GM20000 (cell line): ENCODE data around the gene TSC22D2.

ENCODE experiments used
- DNase-seq: peaks from one replicate; pipeline ENCODE4 v3.0.0; 2012; ENCODE audit warnings: low spot score
- CTCF ChIP-seq: IDR thresholded peaks from 2 replicates; pipeline ENCODE4 v1.5.1; 2012; ENCODE audit warnings: mild to moderate bottlenecking, control low read depth; ENCODE audit errors: extremely low read depth, missing control alignments

Gene TSC22D2

DNA sequence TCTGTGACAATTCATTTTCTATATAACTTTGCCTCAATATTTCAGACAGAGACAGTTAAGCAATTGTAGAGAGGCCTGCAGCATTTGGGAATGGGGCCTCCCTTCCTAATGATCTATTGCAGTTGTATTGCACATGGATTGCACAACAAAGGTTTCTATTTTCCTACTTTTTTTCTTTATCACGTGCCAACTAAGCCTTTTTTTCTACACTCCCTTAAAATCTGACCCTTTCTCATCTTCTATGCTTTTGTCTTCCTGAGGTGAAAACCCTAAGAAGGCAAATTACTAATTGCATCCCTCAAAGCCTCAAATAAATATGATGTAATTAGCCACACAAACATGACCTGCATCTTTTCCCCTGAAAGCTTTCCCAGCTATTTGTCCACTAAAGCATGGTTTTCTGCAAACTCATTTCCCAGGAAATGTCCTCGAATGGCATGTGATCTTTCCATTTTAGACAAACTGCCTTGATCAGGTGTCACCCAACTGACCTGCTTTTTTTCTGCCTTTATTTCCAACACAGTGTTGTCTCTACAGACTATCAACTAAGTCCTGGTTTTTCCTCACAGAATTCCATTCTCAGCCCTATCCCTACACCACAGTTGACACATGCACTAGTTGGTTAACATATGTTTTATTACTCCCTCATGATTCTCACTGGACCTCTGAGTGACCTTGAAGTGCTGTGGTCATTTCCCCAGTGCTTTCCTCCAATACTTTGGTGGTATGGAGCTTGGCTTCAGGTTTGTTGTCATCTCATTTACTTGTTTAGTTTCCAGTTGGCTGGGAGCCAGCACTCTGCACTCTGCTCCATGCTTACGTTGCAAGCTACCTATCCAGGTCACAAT lies 31.9 kb upstream of the TSC22D2 start:
- no peak for TF ChIP-seq CTCF
- DNase-seq: no peak

- no peak for TF ChIP-seq CTCF
- DNase-seq: no peak
Measured at GRCh38 chr3:150377601-150378300, 30.3 kb upstream of the TSC22D2 start.

- no peak for TF ChIP-seq CTCF
Measured at GRCh38 chr3:150378301-150378748, 29.8 kb upstream of the TSC22D2 start.

DNA sequence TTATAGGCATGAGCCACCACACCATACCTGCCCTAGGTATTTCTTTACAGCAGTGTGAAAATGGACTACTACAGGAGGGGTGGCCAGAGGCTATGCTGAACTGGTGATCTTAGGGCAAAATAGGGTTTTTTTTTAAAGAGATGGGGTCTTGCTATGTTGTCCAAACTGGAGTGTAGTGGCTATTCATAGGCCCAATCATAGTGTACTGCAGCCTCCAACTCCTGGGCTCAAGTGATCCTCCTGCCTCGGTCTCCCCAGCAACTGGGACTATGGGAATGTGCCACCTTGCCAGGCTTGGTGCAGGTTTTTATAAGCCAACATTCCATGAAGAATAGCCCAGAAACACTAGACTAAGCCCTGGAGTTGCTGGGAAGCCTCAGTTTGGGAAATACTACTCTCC lies 28.6 kb upstream of the TSC22D2 start:
- no peak for TF ChIP-seq CTCF
- DNase-seq: no peak

More at GRCh38 chr3:150378301-150378748, 29.8 kb upstream of the TSC22D2 start:
- no peak for DNase-seq

DNA sequence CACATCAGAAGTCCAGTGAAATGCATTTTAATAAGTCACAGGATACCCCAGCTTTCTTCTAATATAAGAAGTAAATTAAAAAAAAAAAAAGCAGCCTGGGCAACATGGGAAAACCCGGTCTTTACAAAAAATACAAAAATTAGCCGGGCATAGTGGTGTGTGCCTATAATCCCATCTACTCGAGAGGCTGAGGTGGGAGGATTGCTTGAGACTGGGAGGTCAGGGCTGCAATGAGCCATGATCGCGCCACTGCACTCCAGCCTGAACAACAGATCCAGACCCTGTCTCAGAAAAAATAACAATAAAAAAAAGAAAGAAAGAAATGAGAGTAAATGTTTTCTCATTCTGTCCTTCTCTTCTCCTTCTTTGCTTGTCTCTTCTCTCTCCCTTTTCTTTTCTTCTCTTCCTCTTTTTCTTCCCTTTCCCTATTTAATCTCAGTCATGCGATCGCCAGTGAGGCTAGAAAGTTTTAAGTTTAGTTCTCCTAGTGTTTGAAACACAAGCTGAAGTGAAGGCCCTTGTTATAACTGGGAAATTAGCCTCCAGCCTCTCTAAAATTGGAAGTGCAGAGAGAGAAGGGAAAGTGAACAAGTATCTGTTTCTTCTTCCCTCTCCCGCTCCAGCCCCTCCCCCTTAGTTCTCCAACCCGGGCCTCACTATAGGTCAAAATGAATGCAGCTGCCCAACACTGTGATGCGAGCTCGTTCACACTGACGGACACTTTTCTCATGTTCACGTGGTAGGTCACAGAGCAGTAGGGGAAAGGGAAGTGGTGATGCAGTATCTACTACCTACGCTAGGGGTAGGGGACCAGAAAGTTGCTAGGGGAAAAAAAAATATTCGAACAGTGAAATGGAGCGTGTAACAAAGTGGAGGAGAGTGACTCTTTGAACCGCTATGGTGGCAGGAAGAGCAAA lies 23.5 kb upstream of the TSC22D2 start:
- TF ChIP-seq CTCF: peak; percentile 31
- DNase-seq: peak; percentile 80

DNA sequence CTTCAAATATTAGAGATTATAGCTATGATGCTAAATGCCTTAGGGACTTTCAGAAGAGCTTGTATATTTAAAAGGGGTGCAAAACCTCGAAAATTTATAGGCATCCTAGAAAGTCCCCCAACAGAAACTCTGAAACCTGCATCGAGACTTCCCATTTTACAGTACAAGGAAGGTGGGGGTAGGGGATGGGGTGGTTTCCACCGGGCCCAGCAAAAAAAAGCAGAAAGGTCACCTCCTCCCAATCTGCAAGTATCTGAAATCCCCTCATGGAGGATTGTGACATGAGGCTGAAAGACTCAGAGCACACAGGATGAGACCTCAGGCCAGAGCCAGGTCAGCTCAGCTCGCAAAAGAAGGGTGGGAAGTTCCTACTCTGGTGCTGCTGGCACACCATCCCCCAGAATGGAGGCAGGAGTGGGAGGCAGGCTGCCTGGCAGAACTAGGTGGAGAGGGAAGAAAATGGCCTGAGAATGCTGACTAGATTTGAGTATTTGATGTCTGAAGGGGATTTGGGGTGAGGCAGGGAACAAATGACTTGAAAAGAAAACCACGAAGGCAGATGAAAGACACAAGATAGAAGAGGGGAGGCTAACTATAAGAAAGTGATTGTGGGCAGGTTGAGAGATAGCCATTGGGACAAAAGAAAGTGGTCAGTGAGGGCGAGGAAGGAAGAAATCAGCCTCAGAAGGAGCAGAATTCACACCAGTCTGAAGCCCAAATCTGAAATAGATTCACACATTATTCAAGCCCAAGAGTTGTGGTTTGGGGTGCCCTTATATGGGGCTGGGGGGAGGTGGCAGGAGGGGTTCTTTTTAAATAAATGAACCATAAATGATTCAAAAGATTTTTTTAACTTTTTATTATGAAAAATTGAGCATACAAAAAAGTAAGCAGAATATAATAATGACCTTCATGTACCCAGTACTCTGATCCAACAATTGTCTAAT lies 22.5 kb upstream of the TSC22D2 start:
- TF ChIP-seq CTCF: no peak

More for the DNA sequence above, 22.5 kb upstream of the TSC22D2 start:
- peak; percentile 53 for DNase-seq
